ENCODE measurements around the gene APOL6.
"Not testable (repeated sequence)": the region's sequence is repeated elsewhere in the genome, so short reads cannot be mapped to it uniquely, and the experiment has no call there.

The APOL6 gene

DNA sequence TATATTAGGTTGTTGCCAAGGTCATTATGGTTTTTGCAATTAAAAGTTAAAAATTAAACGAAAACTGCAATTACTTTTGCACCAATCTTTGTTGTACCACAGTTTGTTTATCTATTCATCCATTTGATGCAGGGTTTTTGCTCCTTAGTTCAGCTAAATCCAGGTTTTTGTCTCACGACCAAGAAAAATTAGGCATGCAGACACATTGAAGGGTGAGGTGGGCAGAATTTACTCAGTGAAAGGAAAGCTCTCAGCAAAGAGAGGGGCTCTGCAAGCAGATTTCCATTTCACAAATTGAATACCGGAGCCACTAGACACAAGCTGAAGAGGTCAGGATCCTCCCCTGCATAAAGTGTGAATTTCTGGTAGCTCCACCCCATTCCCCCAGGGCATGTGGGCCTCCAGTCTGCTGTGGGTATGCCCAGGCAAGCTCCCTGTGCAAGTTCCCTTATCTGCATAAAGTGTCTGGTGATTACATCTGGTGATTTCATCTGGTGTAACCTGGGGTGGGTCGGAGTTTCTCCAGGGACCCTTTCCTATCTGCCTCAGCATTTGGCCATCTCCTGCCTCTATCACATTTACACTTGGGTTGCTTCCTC lies 33.3 kb downstream of the APOL6 start:
- DNase-seq, result no peak

DNA sequence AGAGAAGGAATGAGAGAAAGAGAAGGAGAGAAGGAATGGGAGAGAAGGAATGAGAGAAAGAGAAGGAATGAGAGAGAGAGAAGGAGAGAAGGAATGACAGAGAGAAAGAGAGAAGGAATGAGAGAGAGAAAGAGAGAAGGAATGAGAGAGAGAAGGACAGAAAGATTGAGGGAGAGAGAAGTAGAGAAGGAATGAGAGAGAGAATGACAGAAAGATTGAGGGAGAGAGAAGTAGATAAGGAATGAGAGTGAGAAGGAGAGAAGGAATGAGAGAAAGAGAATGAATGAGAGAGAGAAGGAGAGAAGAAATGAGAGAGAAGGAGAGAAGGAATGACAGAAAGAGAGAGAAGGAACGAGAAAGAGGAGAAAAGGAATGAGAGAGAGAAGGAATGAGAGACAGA lies 35.3 kb downstream of the APOL6 start:
- no peak for DNase-seq

- no peak for DNase-seq
These were observed 36.0 kb downstream of the APOL6 start for GRCh38 chr22:35684270-35684700.

GRCh38 chr22:35684732-35685131 lies 36.5 kb downstream of the APOL6 start:
- DNase-seq, result no peak

DNA sequence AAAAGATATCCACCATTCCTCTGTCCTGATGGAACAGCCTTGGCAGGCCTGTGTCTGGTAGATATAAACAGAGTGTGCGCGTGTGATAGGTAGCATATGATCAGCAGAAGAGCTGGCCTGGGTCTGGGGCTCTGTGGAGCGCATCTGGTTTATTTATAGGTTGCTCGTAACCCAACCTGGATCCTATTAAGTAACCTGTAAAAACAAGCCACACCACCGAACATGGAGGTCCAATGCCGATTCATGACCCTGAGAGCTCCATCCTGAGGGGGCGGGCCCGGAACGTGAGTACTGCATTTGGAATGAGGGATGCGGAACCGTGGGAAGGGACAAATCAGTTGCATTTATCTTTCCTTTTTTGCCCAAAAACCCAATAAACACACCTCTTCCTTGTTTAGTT lies 37.5 kb downstream of the APOL6 start:
- DNase-seq, result no peak

- no peak for DNase-seq
These were observed 38.1 kb downstream of the APOL6 start for GRCh38 chr22:35686298-35686697.

GRCh38 chr22:35687461-35687860 lies 39.2 kb downstream of the APOL6 start:
- no peak for DNase-seq

- DNase-seq, result no peak
These were observed 40.8 kb downstream of the APOL6 start for GRCh38 chr22:35688913-35689675.

- no peak for DNase-seq
These were observed 41.8 kb downstream of the APOL6 start for GRCh38 chr22:35690001-35690400.

- no peak for DNase-seq
These were observed 47.0 kb downstream of the APOL6 start for GRCh38 chr22:35695202-35695601.

DNA sequence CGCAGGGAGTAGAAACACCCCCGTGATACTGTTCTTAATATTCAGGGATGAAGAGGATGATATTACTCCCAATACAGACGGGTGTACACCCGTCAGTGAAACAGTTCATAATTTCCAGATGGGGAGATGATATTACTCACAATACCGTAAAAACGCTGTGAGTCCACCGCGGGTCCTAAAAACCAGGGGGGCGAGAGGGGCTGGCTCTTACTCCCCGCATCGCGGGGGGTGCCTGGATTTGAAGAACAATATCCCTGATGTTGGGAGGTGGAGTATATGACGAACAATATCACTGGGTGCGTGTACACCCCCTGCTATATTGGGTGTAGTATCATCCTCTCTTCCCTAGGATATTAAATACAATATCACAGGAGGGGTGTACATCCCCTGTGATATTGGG lies 48.9 kb downstream of the APOL6 start:
- no peak for DNase-seq

DNA sequence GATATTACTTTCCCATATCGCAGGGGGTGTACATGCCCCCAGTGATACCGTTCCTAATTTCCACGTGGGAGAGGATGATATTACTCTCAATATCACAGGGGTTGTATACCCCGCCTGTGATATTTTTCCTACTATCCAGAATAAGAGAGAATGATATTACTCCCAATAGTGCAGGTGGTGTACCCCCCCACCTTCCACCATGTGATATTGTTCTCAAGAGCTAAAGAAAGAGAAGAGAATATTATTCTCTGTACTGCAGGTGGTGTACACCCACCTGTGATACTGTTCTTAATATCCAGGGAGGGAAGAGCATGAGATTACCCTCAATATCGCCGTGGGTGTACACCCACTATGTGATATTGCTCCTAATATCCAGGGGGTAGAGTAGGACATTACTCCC lies 51.6 kb downstream of the APOL6 start:
- not testable (repeated sequence) for DNase-seq

GRCh38 chr22:35703861-35704584 lies 55.8 kb downstream of the APOL6 start:
- DNase-seq, result no peak

- DNase-seq, result no peak
These were observed 56.9 kb downstream of the APOL6 start for GRCh38 chr22:35705141-35705540.

DNA sequence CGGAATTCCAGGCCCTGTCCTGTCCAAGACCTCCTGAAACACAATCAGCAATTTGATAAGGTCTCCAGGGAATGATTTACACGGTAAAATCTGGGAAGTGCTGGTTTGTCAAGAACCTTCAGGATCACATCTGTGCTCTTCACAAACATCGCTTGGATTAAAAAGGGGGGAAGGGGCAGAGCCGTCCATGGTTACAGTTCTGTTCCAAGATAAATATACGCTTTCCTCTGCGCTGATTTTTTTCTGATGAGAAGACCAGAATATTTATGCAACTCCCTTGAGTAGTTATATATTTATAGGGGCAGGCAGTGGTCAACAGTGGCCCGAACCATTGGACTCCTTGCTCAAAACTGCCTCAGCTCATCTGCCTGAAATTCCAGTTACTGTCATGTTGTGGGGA lies 60.2 kb downstream of the APOL6 start:
- DNase-seq, result no peak

- no peak for DNase-seq
These were observed 60.7 kb downstream of the APOL6 start for GRCh38 chr22:35708917-35709316.

GRCh38 chr22:35711336-35711735 lies 63.1 kb downstream of the APOL6 start:
- DNase-seq, result no peak

DNA sequence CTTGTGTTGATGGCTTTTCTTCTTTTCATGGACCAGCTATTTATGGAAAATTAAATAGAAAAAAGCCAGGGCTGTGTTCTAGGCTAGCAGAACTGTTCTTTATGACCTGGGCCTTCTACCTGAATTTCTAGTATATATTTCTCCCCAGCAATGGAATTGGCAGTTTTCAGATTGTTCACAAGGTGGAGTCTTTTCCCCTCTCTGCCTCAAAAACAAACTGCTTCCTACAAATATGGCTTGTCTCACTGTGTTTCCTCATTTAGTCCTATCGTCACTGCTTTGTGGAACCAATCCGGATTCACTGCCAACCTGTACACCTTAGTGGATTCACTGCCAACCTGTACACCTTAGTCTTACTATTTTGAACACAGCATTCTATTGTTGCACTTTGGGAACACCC lies 64.4 kb downstream of the APOL6 start:
- DNase-seq, result no peak

- no peak for DNase-seq
These were observed 69.3 kb downstream of the APOL6 start, which contains the start of gene APOL5 for GRCh38 chr22:35717572-35717971. Gene APOL5 (plus strand): TSS chr22:35717872. CDS start chr22:35717872, 0 bp downstream.
